PC-3 (cell line): ENCODE measurements around the gene ALOX12B. TPM values are rescaled to one million over a fixed set of nuclear protein-coding genes. Genes with fewer than 3 reads are reported as not detected.
A peak's percentile ranks its signal among the peaks of the same experiment; 100 is the strongest.

Source experiments
- ATAC-seq: fragments of 200-7000 bp; cut with Tn5 transposase; 2 replicates; pipeline ENCODE4 v1.9.1; 2020; ENCODE audit warnings: mild to moderate bottlenecking, moderate library complexity
- BruUV-seq: library from RNA; stranded (reverse); fragments of 400-500 nt; replicated peaks from 2 replicates; lab custom pipeline; 2021; lab: Mats Ljungman, UMichigan
- CTCF ChIA-PET: fragments of 300-600 bp; sonication (Branson Sonifier 250); formaldehyde crosslinking; loops from one replicate; lab custom pipeline; 2022; ENCODE audit warnings: antibody characterized with exemption; lab: Charles Lee
- POLR2A ChIA-PET: fragments of 300-600 bp; sonication (Branson Sonifier 250); formaldehyde crosslinking; loops from one replicate; lab custom pipeline; 2022; ENCODE audit warnings: antibody characterized with exemption; ENCODE audit not compliant: unreplicated experiment; lab: Charles Lee
- DNase-seq: peaks from one replicate; pipeline ENCODE4 v3.0.0-alpha.2; 2015
- H2AFZ ChIP-seq: fragments of 300-600 bp; sonication (generic); 2 replicates; pipeline ENCODE4 v1.6.0; 2016; ENCODE audit warnings: antibody characterized with exemption, low read length
- H3F3A ChIP-seq: fragments of 300-600 bp; sonication (generic); one replicate; pipeline ENCODE4 v1.6.0; 2017; ENCODE audit warnings: antibody characterized with exemption, low read length, control low read depth, mild to moderate bottlenecking; ENCODE audit not compliant: unreplicated experiment
- H3K27ac ChIP-seq: fragments of 300-600 bp; sonication (generic); 2 replicates; pipeline ENCODE4 v1.5.1; 2016; ENCODE audit warnings: mild to moderate bottlenecking, low read length
- H3K27me3 ChIP-seq: fragments of 300-600 bp; sonication (generic); 2 replicates; pipeline ENCODE4 v1.6.1; 2016; ENCODE audit warnings: low read length, mixed read lengths
- H3K36me3 ChIP-seq: fragments of 300-600 bp; sonication (generic); 2 replicates; pipeline ENCODE4 v1.6.1; 2016; ENCODE audit warnings: low read depth, mixed run types, low read length, mixed read lengths
- H3K4me1 ChIP-seq: fragments of 300-600 bp; sonication (generic); 2 replicates; pipeline ENCODE4 v1.5.1; 2016; ENCODE audit warnings: low read length; ENCODE audit not compliant: insufficient read depth
- H3K4me2 ChIP-seq: fragments of 300-600 bp; sonication (generic); 2 replicates; pipeline ENCODE4 v1.6.0; 2016; ENCODE audit warnings: low read length
- H3K4me3 ChIP-seq: fragments of 300-600 bp; sonication (generic); 2 replicates; pipeline ENCODE4 v1.5.1; 2016; ENCODE audit warnings: mild to moderate bottlenecking, low read length, mixed read lengths
- H3K79me2 ChIP-seq: fragments of 300-600 bp; sonication (generic); 2 replicates; pipeline ENCODE4 v1.6.1; 2017; ENCODE audit warnings: low read length, mixed read lengths
- H3K9ac ChIP-seq: fragments of 300-600 bp; sonication (generic); 2 replicates; pipeline ENCODE4 v1.6.0; 2016; ENCODE audit warnings: mild to moderate bottlenecking, low read length
- H3K9me2 ChIP-seq: fragments of 300-600 bp; sonication (generic); replicated peaks from 2 replicates; pipeline ENCODE4 v1.6.1; 2016; ENCODE audit warnings: mixed run types, low read length, mixed read lengths
- H3K9me3 ChIP-seq: fragments of 300-600 bp; sonication (generic); 2 replicates; pipeline ENCODE4 v1.6.1; 2016; ENCODE audit warnings: low read length, mixed read lengths
- H4K20me1 ChIP-seq: fragments of 300-600 bp; sonication (generic); 2 replicates; pipeline ENCODE4 v1.6.1; 2016; ENCODE audit warnings: low read length, mixed read lengths
- CTCF ChIP-seq: fragments of 300-600 bp; sonication (generic); conservative IDR thresholded peaks from 2 replicates; pipeline ENCODE4 v1.5.1; 2017; ENCODE audit warnings: antibody characterized with exemption, low read depth, mild to moderate bottlenecking, low read length
- EZH2 ChIP-seq: fragments of 300-600 bp; sonication (generic); IDR thresholded peaks from one replicate; pipeline ENCODE4 v1.6.1; 2017; ENCODE audit warnings: antibody characterized with exemption, mild to moderate bottlenecking, low read length; ENCODE audit not compliant: unreplicated experiment
- EZH2phosphoT487 ChIP-seq: fragments of 300-600 bp; sonication (generic); IDR thresholded peaks from 2 replicates; pipeline ENCODE4 v1.6.1; 2018; ENCODE audit warnings: mild to moderate bottlenecking, antibody characterized with exemption, low read length, borderline replicate concordance
- intact Hi-C: fragments of 100-400 bp; cut with micrococcal nuclease; formaldehyde crosslinking; loops from 2 replicates; pipeline ENCODE4 v1.9.0; 2023
- total RNA-seq: library from RNA; depleted of rRNA; stranded (reverse); fragments of >200 nt; gene quantifications from 2 replicates; pipeline ENCODE4 v1.2.3, GENCODE V29; 2014

ALOX12B gene
- total RNA-seq, 1 experiment from 2014 or later, result 0.55 TPM

- peak overlapping the region; percentile 66 for H3K4me3 ChIP-seq
- TF ChIP-seq CTCF (no peak), EZH2phosphoT487 (no peak), EZH2 (no peak)
- no peaks in the 10 kb centered on the region for H3F3A ChIP-seq
- H2AFZ ChIP-seq, result no peak overlapping the region
- no TSS peak for BruUV-seq
- no peaks in the 10 kb centered on the region for H4K20me1 ChIP-seq
- no peaks in the 10 kb centered on the region for H3K27me3 ChIP-seq
- H3K9me3 ChIP-seq, result no peaks in the 10 kb centered on the region
- ChIA-PET CTCF (no interaction called here), POLR2A (no interaction called here)
- H3K9ac ChIP-seq, result no peak overlapping the region
- no peak overlapping the region for H3K27ac ChIP-seq
- no peaks in the 10 kb centered on the region for H3K79me2 ChIP-seq
- DNase-seq (no peak), ATAC-seq (no peak)
- H3K4me1 ChIP-seq, result peaks cover 44% of the 10 kb centered on the region
- no peaks in the 10 kb centered on the region for H3K9me2 ChIP-seq
- intact Hi-C loops, result loop anchor here (5.0 kb wide), 1 partner anchor 127 kb away; the partner anchor contains the start of genes CNTROB and TRAPPC1
- no peaks in the 10 kb centered on the region for H3K36me3 ChIP-seq
- H3K4me2 ChIP-seq, result peak overlapping the region; percentile 78
These were observed 28.4 kb downstream of the ALOX12B start for GRCh38 chr17:8059131-8059530.

GRCh38 chr17:8057691-8058114, 29.8 kb downstream of the ALOX12B start:
- H3K4me1 ChIP-seq, result peaks cover 39% of the 10 kb centered on the region
- no peaks in the 10 kb centered on the region for H3K27me3 ChIP-seq
- ATAC-seq, result peak; percentile 61
- peak overlapping the region; percentile 78 for H3K4me2 ChIP-seq
- no TSS peak for BruUV-seq
- H3K9me3 ChIP-seq, result no peaks in the 10 kb centered on the region
- no peaks in the 10 kb centered on the region for H3K9me2 ChIP-seq
- no peaks in the 10 kb centered on the region for H3F3A ChIP-seq
- TF ChIP-seq EZH2 (no peak), CTCF (peak; percentile 72), EZH2phosphoT487 (no peak)
- H3K36me3 ChIP-seq, result no peaks in the 10 kb centered on the region
- ChIA-PET POLR2A (no interaction called here), CTCF (interaction anchor here (0.5 to 1.7 kb wide), 10 partner anchors 16 to 428 kb away, joined by 3 to 12 read pairs (median 6); no protein-coding TSS in a partner anchor)
- peak overlapping the region; percentile 64 for H3K4me3 ChIP-seq
- H3K9ac ChIP-seq, result peak overlapping the region; percentile 78
- intact Hi-C loops, result loop anchor here (1.0 to 5.0 kb wide), 4 partner anchors 41 to 144 kb away; partner anchors contain the start of genes CNTROB and TRAPPC1
- no peaks in the 10 kb centered on the region for H4K20me1 ChIP-seq
- H2AFZ ChIP-seq, result peak overlapping the region; percentile 70
- DNase-seq, result peak; percentile 94
- H3K79me2 ChIP-seq, result no peaks in the 10 kb centered on the region
- H3K27ac ChIP-seq, result peak overlapping the region; percentile 97
